HG03108 (cell line): Measurements from ENCODE around the gene ERVW-1.

Experiments used
- ATAC-seq: cut with Tn5 transposase; IDR thresholded peaks from one replicate; pipeline ENCODE4 v1.9.1; 2021; ENCODE audit warnings: moderate library complexity; ENCODE audit not compliant: unreplicated experiment

ERVW-1 gene

GRCh38 chr7:92427193-92427592 lies 50.6 kb downstream of the ERVW-1 start:
- no peak for ATAC-seq

- no peak for ATAC-seq
Measured at GRCh38 chr7:92425311-92425947, 52.3 kb downstream of the ERVW-1 start.

- no peak for ATAC-seq
Measured at GRCh38 chr7:92423710-92424131, 54.0 kb downstream of the ERVW-1 start.

- no peak for ATAC-seq
Measured at GRCh38 chr7:92422926-92423325, 54.8 kb downstream of the ERVW-1 start.

GRCh38 chr7:92421676-92422435 lies 55.9 kb downstream of the ERVW-1 start:
- ATAC-seq = no peak
